SH-SY5Y (cell line): ENCODE measurements around the gene FAM83D.

Experiments used
- GATA2 ChIP-seq: IDR thresholded peaks from 2 replicates; pipeline ENCODE4 v1.6.1; 2011; ENCODE audit warnings: mild to moderate bottlenecking, low read depth, low read length
- GATA3 ChIP-seq: IDR thresholded peaks from 2 replicates; pipeline ENCODE4 v1.6.1; 2011; ENCODE audit warnings: low read depth, mild to moderate bottlenecking, low read length, moderate library complexity

Gene FAM83D

GRCh38 chr20:38940644-38941043 lies 14.4 kb downstream of the FAM83D start:
- no peak for TF ChIP-seq GATA3
- TF ChIP-seq GATA2 = no peak

GRCh38 chr20:38941726-38942389 lies 15.6 kb downstream of the FAM83D start:
- no peak for TF ChIP-seq GATA3
- no peak for TF ChIP-seq GATA2

DNA sequence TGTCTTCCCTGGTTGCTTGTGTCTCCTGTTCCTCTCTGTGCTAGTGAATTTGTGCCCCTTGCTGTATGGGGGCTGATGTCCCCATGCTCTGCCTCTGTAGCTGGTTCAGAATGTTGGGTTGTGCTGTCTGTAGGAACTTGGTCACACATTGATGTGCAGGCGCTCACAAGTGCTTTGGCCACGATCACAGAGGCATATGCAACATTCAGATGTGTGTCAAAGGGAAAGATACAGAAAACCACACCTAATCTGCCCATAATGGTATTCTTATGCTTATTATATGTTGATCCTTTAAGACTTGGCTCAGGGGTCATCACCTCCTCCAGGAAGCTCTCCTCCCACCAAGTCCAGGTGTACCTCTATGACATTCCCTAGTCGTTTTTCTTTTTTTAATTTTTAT lies 18.8 kb downstream of the FAM83D start:
- TF ChIP-seq GATA3 = no peak

GRCh38 chr20:38946836-38947235 lies 20.6 kb downstream of the FAM83D start:
- TF ChIP-seq GATA2 = no peak
- TF ChIP-seq GATA3 = no peak

DNA sequence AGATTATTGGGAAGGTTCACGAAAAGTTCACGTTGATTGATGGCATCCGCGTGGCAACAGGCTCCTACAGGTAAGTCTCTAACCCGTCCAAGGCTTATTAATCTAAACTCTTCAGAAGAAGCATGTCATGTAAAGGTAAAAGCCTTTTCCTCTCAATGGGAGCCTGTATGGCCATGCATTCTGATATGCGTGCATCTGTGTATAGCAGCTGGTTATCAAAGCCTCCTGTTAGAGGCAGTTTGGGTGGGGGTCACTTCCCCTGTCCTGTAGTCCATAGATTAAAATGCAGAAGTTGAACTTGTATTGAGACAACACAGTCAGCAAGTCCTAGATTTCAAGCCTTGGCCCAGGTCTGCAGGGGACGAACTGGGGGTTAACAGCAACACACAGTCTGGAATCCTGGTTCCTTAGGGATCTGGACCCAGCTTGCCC lies 21.7 kb downstream of the FAM83D start:
- no peak for TF ChIP-seq GATA2
- no peak for TF ChIP-seq GATA3

- TF ChIP-seq GATA2 = no peak
- no peak for TF ChIP-seq GATA3
These were observed 24.0 kb downstream of the FAM83D start for GRCh38 chr20:38950254-38950653.

DNA sequence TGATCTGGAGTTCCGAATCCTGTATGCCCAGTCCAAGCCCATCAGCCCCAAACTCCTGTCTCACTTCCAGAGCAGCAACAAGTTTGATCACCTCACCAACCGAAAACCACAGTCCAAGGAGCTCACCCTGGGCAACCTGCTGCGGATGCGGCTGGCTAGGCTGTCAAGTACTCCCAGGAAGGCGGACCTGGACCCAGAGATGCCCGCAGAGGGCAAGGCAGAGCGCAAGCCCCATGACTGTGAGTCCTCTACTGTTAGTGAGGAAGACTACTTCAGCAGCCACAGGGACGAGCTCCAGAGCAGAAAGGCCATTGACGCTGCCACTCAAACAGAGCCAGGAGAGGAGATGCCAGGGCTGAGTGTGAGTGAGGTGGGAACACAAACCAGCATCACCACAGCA lies 25.4 kb downstream of the FAM83D start:
- TF ChIP-seq GATA2 (no peak), GATA3 (no peak)

- no peak for TF ChIP-seq GATA2
- no peak for TF ChIP-seq GATA3
These were observed 25.9 kb downstream of the FAM83D start for GRCh38 chr20:38952153-38952552.

DNA sequence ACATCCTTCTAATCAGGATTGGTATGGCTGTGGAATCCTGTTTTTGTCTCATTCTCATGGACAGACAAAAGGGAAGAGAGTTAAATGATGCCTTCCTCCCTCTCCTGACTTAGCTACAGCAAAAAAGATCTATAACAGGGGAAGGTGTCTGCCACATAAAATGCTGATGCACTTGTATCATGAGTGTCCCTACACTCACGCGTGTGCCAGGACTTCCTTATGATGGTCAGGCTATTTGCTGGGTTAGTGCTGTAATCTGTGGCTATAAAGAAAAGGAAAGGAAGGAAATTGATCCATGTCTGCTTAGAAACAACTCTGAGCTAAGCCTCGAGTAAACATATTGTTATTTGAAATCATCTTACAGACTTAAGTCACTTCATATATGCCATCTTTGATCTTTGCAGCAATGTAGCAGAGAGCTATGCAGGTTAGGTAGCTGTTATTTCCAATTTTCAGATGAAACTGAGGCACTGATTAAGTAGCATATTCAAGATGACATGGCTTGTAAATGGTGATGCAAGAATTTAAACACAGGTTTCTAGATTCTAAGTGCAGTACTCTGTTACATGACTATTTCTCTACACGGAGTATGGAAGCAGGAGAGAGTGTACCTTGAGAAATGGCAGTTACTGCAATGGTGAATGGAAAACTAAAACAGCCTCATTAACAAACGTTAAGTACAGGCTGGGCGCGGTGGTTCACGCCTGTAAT lies 27.6 kb downstream of the FAM83D start:
- TF ChIP-seq GATA2 (no peak), GATA3 (no peak)

DNA sequence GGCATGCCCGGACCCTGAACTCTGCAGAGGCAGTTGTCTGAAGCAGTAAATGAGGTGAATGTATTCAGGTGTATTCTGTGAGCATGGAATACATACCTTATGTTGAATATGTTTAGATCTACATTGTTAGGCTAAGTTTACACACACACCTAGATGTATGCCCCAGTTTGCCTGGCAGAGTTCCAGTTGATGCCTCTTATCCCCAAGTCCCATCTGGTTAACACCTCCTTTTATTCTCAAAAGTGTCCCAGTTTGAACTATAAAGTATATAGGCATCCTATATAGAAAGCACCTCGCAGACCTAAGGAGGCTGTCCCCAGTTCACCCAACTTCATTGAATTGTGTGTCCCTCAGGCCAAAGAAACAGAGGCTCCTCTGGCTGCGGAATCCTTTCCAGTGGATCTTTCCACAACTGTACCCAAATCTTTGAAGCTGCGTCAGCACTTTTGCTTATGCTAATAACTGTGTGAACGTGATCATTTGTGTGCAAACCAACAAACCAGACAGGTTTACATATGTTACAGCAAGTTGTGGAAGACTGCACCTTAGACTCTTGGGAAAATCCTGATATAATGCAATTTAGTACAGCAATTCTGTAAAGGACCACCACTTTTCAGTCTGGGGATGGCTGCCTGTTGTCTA lies 31.1 kb downstream of the FAM83D start:
- TF ChIP-seq GATA3 (no peak), GATA2 (no peak)

DNA sequence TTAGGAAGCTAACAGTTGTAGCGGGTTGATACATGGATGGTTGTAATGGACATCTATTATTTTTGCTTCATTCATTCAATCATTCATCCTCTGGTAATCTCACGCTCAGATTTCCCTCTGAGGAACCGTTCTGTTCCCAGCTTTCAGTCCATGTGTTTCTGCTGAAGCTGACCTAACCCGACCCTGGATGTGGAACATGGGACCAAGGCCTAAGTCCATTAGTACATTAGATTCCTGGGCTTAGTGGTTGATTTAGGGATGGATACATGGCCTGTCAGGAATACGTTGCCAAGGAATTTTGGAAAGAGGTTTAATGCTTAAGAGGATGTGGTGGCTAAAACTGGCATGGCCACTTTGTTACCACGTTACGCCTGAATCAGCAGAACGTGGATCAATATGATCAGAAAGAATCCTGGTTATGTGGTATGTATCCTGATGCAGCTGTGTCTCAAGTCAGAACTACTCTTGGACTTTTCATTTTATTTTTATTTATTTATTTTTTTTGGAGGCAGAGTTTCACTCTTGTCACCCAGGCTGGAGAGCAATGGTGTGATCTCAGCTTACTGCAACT lies 31.8 kb downstream of the FAM83D start:
- TF ChIP-seq GATA2 = no peak
- no peak for TF ChIP-seq GATA3

DNA sequence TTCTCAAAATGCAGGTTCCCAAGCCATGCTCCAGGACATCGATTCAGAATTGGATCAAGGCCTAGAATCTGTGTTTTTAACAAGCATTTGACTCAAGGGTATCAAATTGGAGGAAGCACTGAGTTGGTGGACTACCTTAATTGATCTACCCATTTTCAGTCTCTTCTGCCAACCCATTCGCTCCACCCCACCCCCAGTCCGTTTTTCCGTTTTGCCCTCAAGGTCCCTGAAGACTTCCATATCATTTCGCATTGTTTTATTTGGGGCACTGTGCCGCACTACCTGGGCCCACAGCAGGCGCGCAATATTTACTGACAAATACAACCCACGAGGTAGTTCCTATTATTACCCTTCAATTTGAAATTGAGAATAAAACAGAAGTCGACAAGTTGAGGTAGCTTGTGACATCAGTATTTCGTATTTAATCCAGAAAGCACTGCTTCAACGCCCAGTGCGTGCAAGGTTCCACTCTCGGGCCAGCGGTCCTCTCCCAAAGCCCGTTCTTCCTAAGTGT lies 35.4 kb downstream of the FAM83D start:
- TF ChIP-seq GATA3 = no peak

DNA sequence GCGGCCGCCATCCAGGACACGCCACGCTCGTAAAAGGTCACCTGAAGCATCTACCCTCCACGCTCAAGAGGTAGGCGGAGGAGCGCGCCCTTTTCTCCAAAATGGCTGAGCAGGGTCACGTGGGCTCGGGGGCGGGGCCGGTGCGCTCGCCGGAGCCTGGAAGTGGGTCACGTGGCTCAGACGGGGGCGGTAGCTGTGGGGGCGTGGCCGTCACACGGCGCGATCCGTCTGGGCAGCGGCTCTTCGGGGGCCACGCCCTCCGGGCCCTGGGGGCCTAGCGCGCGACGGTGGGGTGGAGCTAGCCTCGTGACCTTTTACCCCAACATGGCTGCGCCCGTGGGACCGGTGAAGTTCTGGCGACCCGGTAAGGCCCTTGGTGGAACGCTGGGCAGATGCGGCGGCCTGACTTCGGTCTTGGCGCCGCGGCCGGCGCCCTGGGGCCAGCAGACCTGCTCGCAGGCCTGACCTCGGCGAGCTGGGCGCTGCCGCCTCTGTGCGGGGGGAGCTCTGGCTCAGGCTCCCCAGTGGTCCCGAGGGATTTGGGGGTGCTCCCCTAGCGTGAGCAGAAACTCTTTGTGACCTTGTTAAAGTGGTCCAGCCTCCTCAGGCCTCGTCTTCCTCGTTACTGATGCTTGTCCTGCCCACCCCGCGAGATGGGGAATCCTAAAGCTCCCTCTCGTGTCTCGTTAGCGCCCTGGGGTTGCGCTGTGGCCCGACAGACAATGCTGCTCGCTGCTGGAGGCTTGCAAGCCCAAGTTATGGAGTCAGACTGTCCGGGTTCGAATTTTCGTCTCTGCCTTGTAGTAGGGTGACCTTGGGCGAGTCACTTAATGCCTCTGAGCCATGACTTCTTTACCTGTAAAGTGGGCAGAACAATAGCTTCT lies 36.1 kb downstream of the FAM83D start, which contains the start of gene DHX35:
DHX35 (plus strand) TSS at position 301 of the 884 bp plus-strand sequence; CDS start at position 325, 24 bp downstream.
- no peak for TF ChIP-seq GATA3
- TF ChIP-seq GATA2 = no peak
